Muscle of leg (tissue), 11 donors: ENCODE data around the gene SPDYA. TPM values are rescaled to one million over a fixed set of nuclear protein-coding genes. Genes with fewer than 3 reads are reported as not detected.

Experiments
- DNase-seq: peaks from one replicate; pipeline ENCODE4 v3.0.0; 2013
- H3K27ac ChIP-seq: one replicate; pipeline ENCODE4 v1.5.1; 2013; ENCODE audit warnings: mild to moderate bottlenecking, low read length, control low read depth
- H3K27me3 ChIP-seq: one replicate; pipeline ENCODE4 v1.6.1; 2013; ENCODE audit warnings: low read length; ENCODE audit not compliant: control insufficient read depth, insufficient read depth
- H3K36me3 ChIP-seq: one replicate; pipeline ENCODE4 v1.6.1; 2013; ENCODE audit warnings: low read length; ENCODE audit not compliant: control insufficient read depth, insufficient read depth
- H3K4me1 ChIP-seq: one replicate; pipeline ENCODE4 v1.6.1; 2013; ENCODE audit warnings: low read length; ENCODE audit not compliant: control insufficient read depth, insufficient read depth
- H3K4me3 ChIP-seq: one replicate; pipeline ENCODE4 v1.5.1; 2013; ENCODE audit warnings: low read length, control low read depth
- H3K9me3 ChIP-seq: replicated peaks from 2 replicates; pipeline ENCODE4 v1.6.1; 2013; ENCODE audit warnings: low read depth, low read length; ENCODE audit not compliant: control insufficient read depth
- WGBS: methylation state at CpG from one replicate; pipeline ENCODE4 v1.1.5; 2013; ENCODE audit warnings: missing lambda C conversion rate; ENCODE audit not compliant: insufficient coverage; 5-methylcytosine and 5-hydroxymethylcytosine counted together
- polyA plus RNA-seq, 8 donors: library from polyadenylated mRNA; unstranded; fragments of 120-200 nt; gene quantifications; one replicate each; pipeline versions ENCODE4 v1.2.1 to v1.2.3, GENCODE V29; 2013; ENCODE audit warnings: inconsistent platforms in 1 of 8, low replicate concordance in 1 of 8; ENCODE audit not compliant: insufficient read length in 8 of 8, insufficient read depth in 1 of 8
- total RNA-seq: library from RNA; stranded (reverse); fragments of 120-200 nt; gene quantifications from one replicate; pipeline ENCODE4 v1.2.4, GENCODE V29; 2013

The SPDYA gene
- total and polyA plus RNA-seq, 9 donors, result 0.33 to 2.1 (median 0.82) TPM

GRCh38 chr2:28822036-28822435 is 11.4 kb downstream of the SPDYA start:
- Histone ChIP-seq H3K4me1 (no peaks in the 10 kb centered on the region), H3K27ac (no peak overlapping the region), H3K4me3 (no peak overlapping the region), H3K9me3 (no peaks in the 10 kb centered on the region), H3K36me3 (no peaks in the 10 kb centered on the region), H3K27me3 (peaks cover 2% of the 10 kb centered on the region)
- no peak for DNase-seq

DNA sequence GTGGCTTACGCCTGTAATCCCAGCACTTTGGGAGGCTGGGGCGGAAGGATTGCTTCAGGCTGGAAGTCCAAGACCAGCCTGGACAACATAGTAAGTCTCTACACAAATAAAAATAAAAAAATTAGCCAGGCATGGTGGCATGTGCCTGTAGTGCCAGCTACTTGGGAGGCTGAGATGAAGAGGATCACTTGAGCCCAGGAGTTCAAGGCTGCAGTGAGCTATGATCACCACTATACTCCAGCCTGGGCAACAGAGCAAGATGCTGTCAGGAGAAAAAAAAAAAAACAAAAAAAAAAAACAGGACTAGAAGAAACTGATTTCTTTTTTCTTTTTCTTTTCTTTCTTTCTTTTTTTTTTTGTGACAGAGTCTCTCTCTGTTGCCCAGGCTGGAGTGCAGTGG is 13.6 kb downstream of the SPDYA start:
- no peak overlapping the region for H3K4me3 ChIP-seq
- H3K27me3 ChIP-seq, result peaks cover 2% of the 10 kb centered on the region
- no peaks in the 10 kb centered on the region for H3K36me3 ChIP-seq
- H3K4me1 ChIP-seq, result no peaks in the 10 kb centered on the region
- H3K27ac ChIP-seq, result no peak overlapping the region
- no peaks in the 10 kb centered on the region for H3K9me3 ChIP-seq
- no CpG with 5 or more reads among the region's 2 CpGs for WGBS
- DNase-seq, result no peak

DNA sequence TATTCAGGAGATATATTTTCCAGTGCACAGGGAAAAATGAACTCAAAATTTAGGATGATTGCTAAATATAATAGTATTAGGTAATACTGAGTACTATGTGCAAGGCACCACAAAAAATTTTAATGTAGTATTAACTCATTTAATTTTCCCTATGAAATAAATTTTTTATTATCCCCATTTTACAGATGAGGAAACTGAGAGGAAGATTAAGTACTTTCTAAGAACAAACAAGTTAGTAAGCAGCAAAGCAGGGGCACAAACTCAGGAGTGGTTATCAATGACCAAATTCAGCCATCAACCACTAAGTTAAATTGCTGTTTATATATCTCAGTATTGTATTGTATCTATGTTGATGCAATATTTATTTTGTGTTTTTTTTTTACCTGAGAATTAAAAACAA is 14.2 kb downstream of the SPDYA start:
- no peaks in the 10 kb centered on the region for H3K36me3 ChIP-seq
- DNase-seq, result no peak

DNA sequence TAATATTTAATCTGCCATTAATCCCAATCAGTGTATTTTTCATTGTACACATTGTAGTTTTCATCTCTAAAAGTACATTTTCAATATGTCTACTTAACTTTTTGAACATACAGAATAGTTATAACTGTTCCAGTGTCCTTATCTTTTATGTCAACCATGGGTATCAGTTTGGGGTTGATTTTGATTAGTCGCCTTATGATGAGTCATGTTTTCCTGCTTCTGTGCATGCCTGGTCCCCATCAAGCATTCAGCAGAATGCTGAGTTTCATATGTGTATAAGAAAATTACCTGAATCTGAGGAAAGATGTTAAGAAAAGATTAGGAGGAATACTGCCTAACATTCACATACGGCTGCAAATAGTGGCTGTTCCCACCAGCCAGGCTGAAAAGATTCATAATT is 17.7 kb downstream of the SPDYA start:
- no CpG with 5 or more reads among the region's 2 CpGs for WGBS
- no peaks in the 10 kb centered on the region for H3K27me3 ChIP-seq
- DNase-seq, result no peak
- no peaks in the 10 kb centered on the region for H3K36me3 ChIP-seq
- no peaks in the 10 kb centered on the region for H3K4me1 ChIP-seq
- no peak overlapping the region for H3K4me3 ChIP-seq
- no peak overlapping the region for H3K27ac ChIP-seq
- H3K9me3 ChIP-seq, result no peaks in the 10 kb centered on the region

More for the DNA sequence above, 14.2 kb downstream of the SPDYA start:
- no peak overlapping the region for H3K4me3 ChIP-seq
- no peaks in the 10 kb centered on the region for H3K4me1 ChIP-seq
- no peaks in the 10 kb centered on the region for H3K9me3 ChIP-seq
- H3K27ac ChIP-seq, result no peak overlapping the region
- H3K27me3 ChIP-seq, result peaks cover 2% of the 10 kb centered on the region

- H3K4me1 ChIP-seq, result no peaks in the 10 kb centered on the region
- H3K9me3 ChIP-seq, result no peaks in the 10 kb centered on the region
- no peaks in the 10 kb centered on the region for H3K27me3 ChIP-seq
- no CpG with 5 or more reads among the region's 2 CpGs for WGBS
- no peak overlapping the region for H3K4me3 ChIP-seq
- H3K27ac ChIP-seq, result no peak overlapping the region
- H3K36me3 ChIP-seq, result no peaks in the 10 kb centered on the region
- no peak for DNase-seq
Measured at GRCh38 chr2:28833740-28834470, 23.3 kb downstream of the SPDYA start.

GRCh38 chr2:28835781-28836180 is 25.1 kb downstream of the SPDYA start:
- Histone ChIP-seq H3K36me3 (no peaks in the 10 kb centered on the region), H3K4me1 (no peaks in the 10 kb centered on the region), H3K4me3 (no peak overlapping the region), H3K27me3 (no peaks in the 10 kb centered on the region), H3K9me3 (no peaks in the 10 kb centered on the region), H3K27ac (no peak overlapping the region)
- WGBS, result no CpG with 5 or more reads among the region's 2 CpGs
- peak; percentile 5 for DNase-seq

- Histone ChIP-seq H3K4me1 (no peaks in the 10 kb centered on the region), H3K4me3 (no peak overlapping the region), H3K27me3 (no peaks in the 10 kb centered on the region), H3K36me3 (no peaks in the 10 kb centered on the region), H3K27ac (no peak overlapping the region), H3K9me3 (no peaks in the 10 kb centered on the region)
- WGBS, result no CpG with 5 or more reads among the region's 2 CpGs
- DNase-seq, result no peak
Measured at GRCh38 chr2:28838971-28839370, 28.3 kb downstream of the SPDYA start.

DNA sequence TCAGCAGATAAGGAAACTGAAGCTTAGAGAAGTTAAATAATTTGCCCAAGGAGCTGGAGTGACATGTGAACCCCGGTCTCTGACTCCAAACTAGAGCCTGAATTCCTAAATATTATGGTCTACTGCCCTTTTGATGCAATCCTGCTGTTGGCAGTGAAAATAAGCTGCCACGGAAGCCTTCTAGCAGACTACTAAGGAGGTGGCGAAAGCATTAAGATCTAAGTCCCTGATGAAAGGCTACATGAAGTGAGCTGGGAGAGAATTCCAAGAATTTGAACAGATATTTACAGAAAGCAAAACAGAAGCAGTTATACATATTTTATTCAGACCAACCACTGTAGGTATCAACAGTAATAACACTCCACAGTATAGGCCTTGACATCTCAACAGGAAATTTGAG is 31.4 kb downstream of the SPDYA start:
- Histone ChIP-seq H3K9me3 (no peaks in the 10 kb centered on the region), H3K27ac (no peak overlapping the region), H3K27me3 (no peaks in the 10 kb centered on the region), H3K4me3 (no peak overlapping the region), H3K36me3 (no peaks in the 10 kb centered on the region), H3K4me1 (no peaks in the 10 kb centered on the region)
- no CpG with 5 or more reads among the region's 3 CpGs for WGBS
- DNase-seq, result no peak

DNA sequence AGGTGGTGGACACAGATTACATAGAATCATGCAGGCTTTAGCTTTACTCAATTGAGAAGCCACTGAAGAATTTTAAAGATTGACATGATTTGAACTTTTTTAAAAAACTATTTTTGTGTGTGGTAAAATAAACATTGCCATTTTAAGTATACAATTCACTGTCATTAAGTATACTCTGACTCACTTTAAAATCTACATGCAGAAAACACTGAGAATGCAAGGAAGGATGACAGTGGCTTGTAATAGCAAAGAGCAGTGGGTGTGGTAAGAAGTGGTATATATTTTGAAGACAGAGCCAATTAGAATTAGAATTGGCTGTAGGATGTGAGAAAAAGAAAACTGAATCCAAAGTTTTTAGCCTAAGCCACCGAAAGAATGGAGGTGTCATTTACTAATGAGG is 44.6 kb downstream of the SPDYA start:
- Histone ChIP-seq H3K9me3 (no peaks in the 10 kb centered on the region), H3K27me3 (no peaks in the 10 kb centered on the region), H3K27ac (no peak overlapping the region), H3K4me3 (no peak overlapping the region), H3K36me3 (peaks cover under 1% of the 10 kb centered on the region), H3K4me1 (no peaks in the 10 kb centered on the region)
- DNase-seq, result no peak
- 100% methylated on average over 1 of the region's 1 CpG for WGBS

GRCh38 chr2:28855977-28856376 is 45.3 kb downstream of the SPDYA start:
- H3K36me3 ChIP-seq, result peaks cover 6% of the 10 kb centered on the region
- H3K27ac ChIP-seq, result no peak overlapping the region
- no peaks in the 10 kb centered on the region for H3K4me1 ChIP-seq
- DNase-seq, result no peak
- no peaks in the 10 kb centered on the region for H3K27me3 ChIP-seq
- H3K4me3 ChIP-seq, result no peak overlapping the region
- no peaks in the 10 kb centered on the region for H3K9me3 ChIP-seq

DNA sequence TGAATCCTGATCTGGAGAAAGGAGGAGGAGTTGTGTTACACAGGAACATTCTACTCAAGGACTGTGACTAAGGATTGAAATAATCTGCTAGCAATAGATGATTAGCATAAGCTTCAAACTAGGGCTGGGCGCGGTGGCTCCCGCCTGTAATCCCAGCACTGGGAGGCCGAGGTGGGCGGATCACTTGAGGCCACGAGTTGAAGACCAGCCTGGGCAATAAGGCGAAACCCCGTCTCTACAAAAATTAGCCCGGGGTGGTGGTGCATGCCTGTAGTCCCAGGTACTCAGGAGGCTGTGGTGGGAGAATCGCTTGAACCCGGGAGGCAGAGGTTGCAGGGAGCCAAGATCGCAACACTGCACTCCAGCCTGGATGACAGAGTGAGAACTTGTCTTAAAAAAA is 58.0 kb downstream of the SPDYA start:
- DNase-seq, result no peak
- peak overlapping the region; percentile 3 for H3K4me3 ChIP-seq
- H3K4me1 ChIP-seq, result peaks cover 9% of the 10 kb centered on the region
- H3K36me3 ChIP-seq, result peaks cover 5% of the 10 kb centered on the region
- no peaks in the 10 kb centered on the region for H3K9me3 ChIP-seq
- 74% methylated on average over 9 of the region's 12 CpGs for WGBS
- H3K27ac ChIP-seq, result no peak overlapping the region
- H3K27me3 ChIP-seq, result no peaks in the 10 kb centered on the region
